Measurements from ENCODE around the gene IPPK.

IPPK gene

DNA sequence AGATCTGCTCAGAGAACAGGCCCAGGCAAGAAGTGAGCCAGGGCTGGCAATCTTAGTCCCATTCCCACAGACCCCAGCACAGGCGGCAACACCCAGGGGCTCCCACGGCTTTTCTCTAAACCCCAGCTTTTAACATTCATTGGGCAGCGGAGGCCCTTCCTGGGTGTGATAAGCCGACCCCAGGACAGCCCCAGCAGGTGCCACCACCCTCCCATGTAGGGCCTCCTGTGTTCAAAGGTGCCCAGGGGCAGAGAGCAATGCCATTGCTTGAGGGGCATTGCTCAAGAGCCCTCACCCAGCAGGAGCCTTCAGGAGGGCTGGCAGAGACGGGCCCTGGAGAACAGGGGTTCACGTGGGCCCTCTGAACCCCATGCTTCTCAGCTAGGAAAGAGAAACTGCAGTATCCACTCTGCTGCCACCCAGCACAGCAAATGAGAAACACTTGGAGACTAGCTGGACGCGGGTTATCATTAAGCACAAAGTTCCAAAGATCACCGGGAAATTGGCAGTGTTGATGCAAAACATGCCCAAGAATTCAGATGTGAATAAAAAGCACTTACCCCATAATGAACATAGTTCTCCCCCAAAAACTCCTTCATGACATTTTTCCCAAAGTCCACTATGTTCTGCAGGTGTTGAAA lies 13.9 kb downstream of the IPPK start:
- no peak for DNase-seq

DNA sequence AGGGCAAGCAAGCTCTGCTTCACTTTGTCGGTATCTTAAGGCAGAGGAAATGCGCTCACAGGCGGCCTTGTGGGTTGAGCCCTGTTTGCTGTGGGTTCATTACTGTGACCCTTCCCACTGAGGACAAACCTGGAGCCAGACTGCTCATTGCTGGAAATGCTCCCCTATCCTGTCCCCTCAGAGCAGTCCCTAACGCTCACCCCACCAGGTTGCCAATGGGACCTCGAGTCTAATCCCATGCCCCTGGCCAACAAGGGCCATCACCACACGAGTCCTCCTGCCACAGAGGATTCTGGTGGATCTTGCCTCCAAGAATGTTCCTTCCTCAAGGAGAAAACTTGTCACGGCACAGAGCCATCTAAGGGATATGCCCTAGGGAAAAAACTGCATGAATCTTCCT lies 14.6 kb downstream of the IPPK start:
- no peak for DNase-seq

DNA sequence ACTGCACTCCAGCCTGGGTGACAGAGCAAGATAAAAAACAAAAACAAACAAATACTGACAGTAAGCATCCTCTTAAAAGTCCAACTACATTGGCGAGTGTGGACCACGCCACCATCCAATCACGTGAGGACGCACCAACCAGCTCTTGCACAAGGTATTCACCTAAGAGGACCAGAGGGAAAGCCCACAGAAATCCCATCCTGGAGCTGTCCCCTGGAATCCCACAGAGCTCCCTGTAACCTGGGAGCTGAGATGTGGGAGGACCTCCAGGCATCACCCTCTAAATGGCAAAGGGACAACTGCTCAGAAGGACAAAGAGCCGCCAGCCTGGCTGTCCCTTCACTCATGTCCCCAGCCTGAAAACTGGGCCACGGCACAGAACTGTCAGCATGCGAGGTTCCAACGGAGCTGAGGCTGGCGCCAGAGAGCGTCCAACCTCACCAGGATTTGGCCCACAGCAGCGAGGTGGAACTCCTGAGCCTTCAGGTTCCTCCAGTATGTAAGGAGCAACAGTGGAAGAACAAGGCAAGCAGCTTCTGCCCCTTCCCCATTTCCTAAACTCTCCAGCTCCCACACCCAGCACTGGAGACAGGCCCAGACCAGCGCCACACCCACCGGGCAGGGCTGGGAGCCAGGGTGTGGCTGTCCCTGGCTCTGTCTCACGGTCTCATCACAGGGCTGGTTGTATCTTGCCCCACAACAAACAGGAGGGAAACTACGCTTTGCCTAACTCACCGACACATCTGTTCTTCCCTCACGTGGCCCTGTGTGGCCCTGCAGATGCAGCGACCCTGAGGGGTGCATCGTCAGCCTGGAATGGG lies 15.2 kb downstream of the IPPK start:
- no peak for DNase-seq

DNA sequence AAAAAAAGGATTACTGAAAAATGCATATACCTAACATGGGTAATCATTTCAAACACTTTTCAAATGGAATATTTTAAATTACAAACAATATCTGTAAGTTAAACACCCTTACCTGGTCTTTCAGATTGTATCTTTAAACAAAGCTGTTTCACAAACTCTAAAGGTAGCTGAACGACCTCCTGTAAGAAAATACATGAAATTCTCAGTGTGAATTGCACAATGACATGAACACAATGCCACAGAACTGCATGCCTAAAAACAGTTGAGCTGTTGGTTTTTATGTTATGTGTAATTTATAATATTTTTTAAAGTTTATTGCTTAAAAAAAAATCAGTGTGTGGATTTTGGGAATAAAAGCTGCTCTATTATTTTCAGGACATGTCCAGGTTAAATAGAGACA lies 17.5 kb downstream of the IPPK start:
- DNase-seq = no peak

DNA sequence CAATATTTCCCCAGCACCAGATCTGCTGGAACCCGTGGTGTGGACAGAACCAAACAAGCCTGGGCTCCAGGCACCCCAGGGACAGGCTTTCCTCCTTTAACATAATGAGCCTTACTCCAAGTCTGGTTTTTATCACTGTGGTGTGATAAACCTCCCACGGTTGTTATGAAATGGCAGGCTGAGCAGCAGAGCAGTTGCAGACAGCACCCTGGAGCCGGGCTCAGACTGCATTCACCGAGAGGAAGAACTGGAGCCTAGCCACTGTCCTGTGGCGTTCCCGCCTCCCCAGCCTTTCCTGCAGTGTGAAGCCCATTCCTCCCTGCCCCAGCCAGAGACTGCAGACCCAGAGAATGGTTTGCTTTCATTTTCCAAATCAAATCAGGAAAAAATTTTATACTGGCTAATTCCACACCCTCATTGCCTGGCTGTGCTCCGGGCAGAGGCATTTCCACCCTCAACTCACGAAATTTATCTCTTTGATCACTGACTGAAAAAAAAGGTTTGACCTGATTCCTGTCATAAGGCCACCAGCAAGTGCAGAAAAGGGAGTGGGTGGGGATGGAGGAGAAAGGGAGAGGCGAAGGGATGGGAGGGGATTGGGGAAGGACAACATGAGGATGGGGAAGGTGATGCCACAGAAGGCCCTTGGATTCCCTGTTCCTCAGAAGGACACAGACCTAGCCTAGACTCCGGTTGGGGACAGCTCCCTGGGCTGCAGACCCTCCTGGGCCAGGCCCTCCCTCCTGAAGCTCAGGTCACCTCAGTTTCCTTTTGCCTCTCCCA lies 18.9 kb downstream of the IPPK start:
- no peak for DNase-seq

DNA sequence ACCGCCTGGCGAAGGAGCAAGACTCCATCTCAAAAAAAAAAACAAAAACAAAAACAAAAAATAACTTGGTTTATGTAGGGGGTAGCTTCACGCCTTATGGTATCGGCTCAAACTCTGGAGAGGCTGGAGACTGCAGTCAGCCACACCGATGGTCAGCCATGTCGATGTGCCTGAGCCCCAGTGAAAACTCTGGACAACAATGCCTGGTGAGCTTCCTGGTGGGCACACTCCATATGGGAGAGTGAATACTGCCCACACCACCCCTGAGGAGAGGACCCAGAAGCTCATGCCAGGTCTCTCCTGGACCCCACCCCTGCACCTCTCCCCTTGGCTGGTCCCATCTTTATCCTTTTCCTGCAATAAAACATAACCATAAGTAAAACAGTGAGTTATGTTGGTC lies 19.6 kb downstream of the IPPK start:
- DNase-seq = no peak

DNA sequence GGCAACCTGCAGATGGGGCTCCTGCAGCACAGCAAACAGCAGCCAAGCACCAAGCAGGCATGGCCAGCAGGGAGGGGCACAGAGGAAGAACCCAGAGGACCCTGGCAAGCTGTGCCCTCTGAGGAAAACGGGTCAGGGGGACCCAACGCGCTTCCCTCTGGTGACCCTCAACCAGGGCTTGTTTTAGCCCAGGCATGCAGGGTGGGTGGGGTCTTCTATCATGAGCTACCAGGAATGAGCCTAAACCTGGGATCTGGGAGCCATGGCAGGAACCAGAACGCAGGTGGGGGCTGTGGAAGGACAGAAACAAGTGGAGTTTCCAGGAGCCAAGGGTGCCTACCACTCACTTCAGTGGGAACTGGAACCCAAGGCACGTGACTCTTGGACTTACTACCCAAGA lies 20.9 kb downstream of the IPPK start:
- no peak for DNase-seq

DNA sequence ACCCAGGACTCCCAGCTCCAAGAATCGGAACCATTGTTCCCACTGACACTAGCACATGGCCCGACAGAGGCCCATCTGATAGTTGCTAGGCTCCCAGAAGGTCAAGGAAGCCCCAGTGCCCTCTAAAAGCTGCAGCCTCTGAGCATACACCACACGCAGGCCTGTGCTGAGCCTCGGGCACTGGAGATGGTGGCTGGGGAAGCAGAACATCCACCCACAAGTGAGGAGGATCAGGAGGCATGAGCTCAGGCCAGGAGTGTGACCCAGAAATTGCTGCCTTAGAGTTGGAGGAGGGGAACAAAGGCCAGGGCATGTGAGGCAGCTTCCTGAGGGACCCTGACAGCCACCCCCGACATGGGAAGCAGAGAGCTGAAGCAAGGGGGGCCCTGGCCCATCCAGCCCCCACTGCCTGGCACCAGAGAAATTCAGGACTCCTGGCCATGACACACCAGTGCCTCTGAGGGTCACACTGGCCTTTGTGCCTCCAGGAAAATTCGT lies 21.4 kb downstream of the IPPK start:
- DNase-seq = no peak

DNA sequence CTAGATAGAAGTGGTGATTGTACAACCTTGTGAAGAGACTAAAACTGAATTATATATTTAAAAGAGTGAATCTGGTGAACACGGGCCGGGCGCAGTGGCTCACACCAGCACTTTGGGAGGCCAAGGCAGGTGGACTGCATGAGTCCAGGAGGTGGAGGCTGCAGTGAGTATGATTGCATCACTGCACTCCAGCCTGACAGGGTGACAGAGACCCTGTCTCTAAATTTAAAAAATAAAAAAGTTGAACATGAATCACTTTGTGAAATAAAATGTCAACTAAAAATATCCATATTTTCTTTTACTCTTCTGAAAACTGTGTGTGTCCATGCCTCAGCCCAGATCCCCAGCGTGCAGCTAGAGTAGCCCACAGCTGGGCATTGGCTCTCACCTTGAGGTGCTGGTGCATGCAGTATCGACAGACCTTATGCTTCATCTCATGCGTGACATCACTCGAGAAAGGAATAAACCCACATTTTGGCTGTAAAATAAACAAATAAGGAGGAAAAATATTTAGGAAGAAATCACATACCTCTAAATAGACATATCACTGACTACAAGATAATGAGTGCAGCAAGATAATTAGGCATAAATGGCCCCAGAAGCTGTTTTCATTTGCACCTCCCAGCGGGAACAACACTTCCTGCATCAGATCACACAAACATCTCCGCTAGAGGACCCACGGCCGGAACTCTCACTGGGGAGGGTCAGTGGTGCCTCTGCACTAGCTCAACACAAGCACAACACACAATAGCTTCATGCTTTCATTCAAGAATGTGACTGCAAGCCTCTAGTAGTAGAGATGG lies 22.1 kb downstream of the IPPK start:
- no peak for DNase-seq

DNA sequence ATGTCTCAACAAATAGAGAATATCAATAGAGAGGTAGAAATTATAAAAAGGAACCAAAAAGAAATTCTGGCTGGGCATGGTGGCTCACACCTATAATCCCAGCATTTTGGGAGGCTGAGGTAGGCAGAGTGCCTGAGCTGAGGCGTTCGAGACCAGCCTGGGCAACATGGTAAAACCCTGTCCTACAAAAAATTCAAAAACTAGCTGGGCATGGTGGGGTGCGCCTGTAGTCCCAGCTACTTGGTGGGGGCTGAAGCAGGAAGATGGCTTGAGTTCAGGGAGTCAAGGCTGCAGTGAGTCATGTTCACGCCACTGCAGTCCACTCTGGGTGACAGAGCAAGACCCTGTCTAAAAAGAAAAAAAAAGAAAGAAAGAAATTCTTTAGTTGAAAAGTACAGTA lies 24.9 kb downstream of the IPPK start:
- DNase-seq = no peak

DNA sequence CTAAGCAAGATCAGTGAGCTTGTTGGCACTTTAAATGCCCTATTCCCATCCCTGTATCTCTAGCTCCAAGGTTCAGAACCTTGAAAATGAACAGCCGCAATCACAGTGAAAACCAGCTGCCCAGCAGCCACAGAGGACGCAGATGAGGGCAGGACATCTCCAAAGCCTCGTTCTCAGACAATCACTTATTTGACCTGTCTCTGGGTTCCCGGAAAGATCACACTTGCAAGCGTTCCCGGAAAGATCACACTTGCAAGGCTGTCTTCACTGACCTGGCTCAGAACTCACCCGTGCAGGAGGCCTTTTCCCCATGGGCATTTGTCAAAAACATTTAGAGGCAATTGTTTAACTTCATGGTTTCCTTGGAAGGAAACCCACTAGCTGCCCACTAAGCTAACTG lies 25.7 kb downstream of the IPPK start:
- no peak for DNase-seq

DNA sequence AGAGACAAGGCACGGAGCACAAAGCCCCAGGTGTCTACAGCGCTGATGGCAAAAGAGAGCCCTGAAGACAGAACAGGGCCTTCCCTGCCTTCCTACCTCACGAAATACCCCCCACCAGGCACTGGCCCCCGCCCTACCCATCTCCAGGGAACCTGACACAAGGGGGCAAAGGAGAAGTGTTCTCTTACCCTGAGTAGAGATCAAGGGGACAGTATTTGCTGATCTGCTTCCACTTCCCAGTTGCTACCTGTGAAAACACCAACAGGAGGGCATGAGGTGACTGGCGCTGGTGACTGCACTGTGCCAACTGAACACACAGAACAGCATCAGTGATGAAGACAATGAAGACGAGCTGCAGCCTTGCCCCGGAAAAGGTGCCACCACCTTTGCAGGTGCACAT lies 27.4 kb downstream of the IPPK start:
- DNase-seq = no peak

DNA sequence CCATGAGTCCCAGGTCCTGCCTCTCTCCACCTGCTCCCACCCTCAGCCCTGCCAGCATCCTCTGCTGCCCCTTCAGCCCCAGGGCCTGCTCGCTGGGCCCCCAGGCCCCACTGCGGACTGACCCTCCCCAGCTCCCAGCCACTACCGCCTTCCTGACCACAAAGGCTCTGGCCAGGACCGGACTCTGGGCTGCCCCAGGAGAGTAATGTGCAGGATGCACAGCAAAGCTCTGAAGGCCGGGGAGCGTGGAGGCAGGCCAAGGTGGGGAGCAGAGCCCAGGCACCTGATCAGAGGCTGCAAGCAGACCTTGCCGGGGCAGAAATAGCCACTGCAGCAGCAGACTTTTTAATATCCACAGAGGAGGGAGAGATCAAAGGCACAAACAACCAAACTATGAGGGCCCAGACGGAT lies 27.9 kb downstream of the IPPK start:
- no peak for DNase-seq

DNA sequence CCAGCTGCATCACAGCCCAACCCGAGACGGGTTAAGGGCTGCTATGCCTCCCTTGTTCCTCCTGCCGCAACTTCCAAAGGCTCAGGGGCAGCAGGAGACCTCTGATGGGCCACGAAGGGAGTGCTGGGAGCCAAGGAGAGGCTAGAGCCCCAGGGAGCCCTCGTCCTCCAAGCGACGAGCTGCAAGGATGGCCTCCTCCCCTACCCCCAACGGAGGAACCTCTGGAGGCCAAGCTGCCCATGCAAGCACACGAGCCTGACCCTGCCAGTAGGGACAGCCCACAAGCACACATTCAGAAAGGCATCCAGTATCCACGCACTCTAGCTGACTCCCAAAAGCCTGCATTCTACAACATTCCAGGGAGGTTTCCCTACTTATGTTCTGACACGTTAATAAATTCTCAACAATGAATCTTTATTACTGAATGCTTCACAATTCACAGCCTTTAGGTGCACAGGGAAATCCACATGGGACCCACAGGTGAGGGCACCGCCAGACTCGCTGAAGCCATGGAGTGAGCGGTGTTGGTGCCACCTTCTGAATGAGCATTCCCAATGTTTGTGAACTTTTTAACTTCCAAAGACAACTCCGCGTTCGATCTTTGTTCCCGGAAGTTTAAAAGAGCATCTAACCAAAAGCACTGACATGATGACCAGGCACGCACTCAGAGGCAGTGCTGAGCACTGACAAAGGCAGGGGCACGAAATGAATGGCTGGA lies 28.7 kb downstream of the IPPK start:
- DNase-seq = no peak

DNA sequence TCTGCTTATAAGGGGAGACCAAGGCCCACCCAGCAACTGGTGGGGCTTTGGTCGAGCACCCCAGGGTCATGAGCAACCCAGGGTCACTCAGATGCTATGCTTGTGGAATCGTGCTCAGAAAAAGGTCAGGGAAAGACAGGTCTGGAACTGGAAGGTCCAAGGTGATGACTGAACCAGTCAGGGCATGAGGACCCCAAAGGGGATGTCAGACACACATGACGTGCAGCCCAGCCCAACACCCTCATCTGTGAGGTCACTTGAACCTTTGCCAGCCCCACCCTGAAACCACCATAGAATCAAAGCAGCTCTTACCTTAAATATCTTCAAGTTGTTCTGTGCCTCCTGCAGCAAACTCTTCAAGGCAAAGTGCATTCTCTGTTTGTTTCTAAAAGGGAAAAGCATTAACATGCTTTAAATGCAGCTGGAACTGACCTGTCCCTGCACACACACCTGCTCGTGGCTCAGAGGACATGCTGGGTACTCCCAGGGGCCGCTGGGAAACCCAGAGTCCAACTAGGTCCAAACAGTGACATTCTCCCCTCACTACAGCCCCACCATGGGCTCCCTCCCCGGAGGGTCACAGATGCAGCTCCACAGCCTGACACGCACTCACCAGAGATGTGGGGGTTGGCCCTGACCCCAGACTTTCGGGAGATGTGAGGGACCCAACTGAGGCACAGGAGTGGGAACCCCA lies 29.4 kb downstream of the IPPK start:
- no peak for DNase-seq

DNA sequence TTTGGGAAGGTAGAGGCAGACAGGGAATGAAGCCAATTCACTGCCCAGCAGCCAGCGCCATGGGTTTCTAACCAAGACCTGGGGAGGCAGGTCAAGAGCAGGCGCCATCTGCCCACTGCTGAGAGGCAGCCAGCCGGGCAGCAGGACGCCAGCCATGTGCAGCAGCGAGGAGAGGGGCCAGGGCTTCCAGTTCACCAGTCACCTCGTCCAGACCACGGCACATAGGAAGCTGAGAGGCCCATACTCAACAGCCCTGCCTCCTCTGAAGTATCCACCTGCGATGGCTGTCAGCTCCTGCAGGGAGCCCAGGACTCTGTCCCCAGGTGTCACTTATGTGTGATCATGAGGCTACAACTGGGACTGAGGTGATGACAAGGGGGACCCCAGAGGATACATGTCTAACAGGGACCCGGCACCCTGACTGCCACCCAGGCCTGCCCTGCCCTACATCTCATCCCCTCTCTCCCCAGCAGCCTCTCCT lies 30.1 kb downstream of the IPPK start:
- DNase-seq = no peak

DNA sequence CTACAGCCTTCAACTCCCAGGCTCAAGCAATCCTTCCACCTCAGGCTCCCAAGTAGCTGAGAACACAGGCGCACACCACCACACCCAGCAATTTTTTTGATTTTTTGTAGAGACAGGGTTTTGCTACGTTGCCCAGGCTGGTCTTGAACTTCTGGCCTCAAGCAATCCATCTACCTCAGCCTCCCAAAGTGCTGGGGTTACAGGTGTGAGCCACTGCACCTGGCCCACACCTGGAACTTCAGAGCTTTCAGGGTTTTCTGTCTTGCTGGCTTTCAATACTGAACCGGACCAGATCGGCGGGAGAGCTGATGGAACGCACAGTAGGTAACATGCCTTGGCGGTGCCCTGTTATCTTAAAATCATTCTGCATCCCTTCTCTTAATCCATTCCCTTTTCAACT lies 30.8 kb downstream of the IPPK start:
- DNase-seq = no peak

DNA sequence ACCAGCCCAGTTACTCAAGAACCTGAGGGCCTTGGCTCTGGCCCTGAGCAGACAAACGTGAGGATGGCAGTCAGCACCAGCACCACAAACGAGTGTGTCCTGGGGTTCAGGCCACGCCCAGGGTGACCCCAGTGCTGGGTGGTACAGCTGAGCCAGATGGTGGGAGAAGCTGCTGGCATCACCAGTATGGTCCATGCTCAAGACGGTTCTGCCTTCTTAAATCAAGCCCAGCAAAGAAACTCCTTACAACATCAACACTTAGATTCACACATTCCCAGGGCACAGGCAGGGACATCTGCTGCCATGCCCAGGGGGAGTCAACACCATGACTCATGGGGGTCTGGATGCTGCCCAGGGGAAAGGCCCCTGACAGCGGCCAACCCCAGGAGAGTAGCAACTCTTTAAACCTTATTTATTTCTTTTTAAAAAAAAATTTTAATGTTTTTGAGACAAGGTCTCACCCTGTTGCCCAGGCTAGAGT lies 31.3 kb downstream of the IPPK start:
- no peak for DNase-seq

DNA sequence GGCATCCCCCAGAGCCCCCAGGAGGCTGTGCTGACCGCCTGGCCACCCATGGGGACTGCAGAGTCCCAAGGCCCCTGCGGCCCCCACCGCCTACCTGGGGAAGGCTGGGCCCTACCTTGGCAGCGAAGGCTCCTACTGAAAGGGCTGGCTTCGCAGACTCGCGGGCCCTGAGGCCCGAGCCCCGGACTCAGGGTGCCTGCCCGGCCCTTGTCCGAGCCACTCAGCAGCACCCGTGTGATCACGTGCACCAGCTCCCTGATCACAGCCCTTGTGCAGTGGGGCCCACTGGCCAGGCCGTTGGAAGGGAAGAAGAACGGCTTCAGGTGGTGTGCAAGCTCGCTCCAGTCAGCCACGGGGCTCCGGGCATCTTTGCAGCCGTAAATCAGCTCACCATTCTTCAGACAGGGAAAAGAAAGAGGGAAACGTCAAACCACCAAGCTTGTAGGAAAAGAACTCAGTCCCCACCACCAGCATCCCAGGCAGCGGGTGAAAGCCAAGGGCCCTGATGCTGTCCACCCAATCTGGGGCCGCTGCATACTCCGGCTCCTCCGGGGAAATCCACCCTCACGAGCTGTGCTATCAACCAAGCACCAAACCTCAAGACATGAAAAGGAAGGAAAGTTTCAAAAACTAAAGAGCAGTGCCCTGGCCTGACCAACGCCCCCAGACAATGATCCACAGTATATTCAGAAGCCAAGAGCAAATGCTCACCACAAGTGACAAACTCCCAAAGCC lies 31.9 kb downstream of the IPPK start:
- DNase-seq = no peak

DNA sequence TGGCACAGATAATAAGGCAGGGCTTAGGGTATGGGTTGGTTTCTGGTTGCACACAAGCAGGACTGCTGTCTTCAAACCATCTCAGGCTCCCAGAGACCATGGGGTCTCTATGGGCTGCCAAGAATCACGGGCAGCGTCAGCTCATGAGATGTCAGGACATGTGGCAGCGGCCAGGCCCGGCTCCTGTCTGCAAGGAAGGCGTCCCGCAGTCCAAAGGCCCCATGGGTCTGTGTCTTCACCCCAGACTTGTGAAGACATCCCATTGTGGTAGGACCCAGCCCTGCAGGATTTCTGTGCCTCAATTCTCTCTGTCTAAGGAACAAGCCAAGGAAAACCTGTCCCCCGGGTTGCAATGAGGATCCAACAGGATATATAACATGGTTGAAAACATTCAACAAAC lies 32.6 kb downstream of the IPPK start:
- no peak for DNase-seq

DNA sequence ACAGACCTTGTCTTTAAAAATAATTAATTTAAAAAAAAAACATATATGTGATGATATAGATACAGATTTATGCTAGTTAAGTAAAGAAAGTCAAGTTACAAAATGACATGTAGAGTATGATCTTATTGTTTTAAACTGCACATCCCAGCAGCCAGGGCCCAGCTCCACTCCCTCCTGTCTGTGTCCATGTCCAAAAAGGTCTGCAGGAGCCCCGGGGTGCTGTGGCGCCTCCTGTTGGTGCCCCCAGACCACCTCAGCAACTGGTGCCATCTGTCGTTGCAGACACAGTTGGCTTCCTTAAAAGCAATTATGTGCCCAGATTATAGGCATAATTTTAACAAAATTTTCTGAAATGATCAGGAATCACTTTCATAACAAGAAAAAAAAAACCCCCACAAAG lies 33.3 kb downstream of the IPPK start:
- no peak for DNase-seq
